Right atrium auricular region (tissue), 2 donors: Measurements from ENCODE around the gene BCAN. TPM values are rescaled to one million over a fixed set of nuclear protein-coding genes. Genes with fewer than 3 reads are reported as not detected.
A peak's percentile ranks its signal among the peaks of the same experiment; 100 is the strongest.

Experiments
- DNase-seq: peaks from one replicate; pipeline ENCODE4 v3.0.0-alpha.2; 2019; ENCODE audit warnings: low spot score
- H3K27ac ChIP-seq, 2 donors: fragments of 200-600 bp; sonication (generic); 1 replicate in 1 of 2; 2 replicates in 1 of 2; pipeline ENCODE4 v1.5.1; 2016 to 2019
- H3K27me3 ChIP-seq, 2 donors: fragments of 200-600 bp; sonication (generic); one replicate each; pipeline versions ENCODE4 v1.5.1 to v1.6.0; 2017 to 2019
- H3K36me3 ChIP-seq: fragments of 200-600 bp; sonication (generic); one replicate; pipeline ENCODE4 v1.5.1; 2016
- H3K4me1 ChIP-seq, 2 donors: fragments of 200-600 bp; sonication (generic); one replicate each; pipeline versions ENCODE4 v1.5.1 to v1.6.0; 2017 to 2019
- H3K4me3 ChIP-seq, 2 donors: fragments of 200-600 bp; sonication (generic); 1 replicate in 1 of 2; 2 replicates in 1 of 2; pipeline ENCODE4 v1.5.1; 2017 to 2019; ENCODE audit warnings: mild to moderate bottlenecking in 1 of 2, moderate library complexity in 1 of 2
- H3K9me3 ChIP-seq, 2 donors: fragments of 200-600 bp; sonication (generic); one replicate each; pipeline ENCODE4 v1.5.1; 2019
- total RNA-seq, 2 donors: library from RNA; depleted of rRNA; stranded (reverse); fragments of >200 nt; gene quantifications; one replicate each; pipeline ENCODE4 v1.1.0, GENCODE V29; 2016
- TF ChIP-seq, protein P1 (sequence below), 2 donors: fragments of 200-600 bp; sonication (generic); IDR thresholded peaks; one replicate each; pipeline ENCODE4 v1.5.1; 2019; ENCODE audit warnings: antibody characterized with exemption in 2 of 2

BCAN gene
- total RNA-seq, 2 donors from 2014 or later = not detected

DNA sequence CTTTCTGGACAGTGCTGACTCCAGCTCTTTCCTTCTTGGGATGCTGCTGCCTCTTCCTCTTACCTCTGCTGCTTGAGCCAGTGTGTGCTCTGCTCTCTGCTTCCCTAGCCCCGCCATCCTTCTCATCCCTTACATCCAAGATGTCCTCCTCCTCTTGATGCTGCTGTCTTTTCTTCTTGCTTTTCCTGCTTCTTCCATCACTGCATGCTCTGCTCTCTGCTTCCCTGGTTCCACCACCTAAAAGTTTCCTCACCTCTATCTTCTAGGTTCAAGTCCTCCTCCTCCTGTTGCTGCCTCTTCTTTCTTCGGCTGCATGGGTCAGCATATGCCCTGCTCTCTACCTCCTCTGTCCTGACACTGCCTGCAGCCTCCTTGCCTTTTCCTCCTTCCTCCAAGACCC lies 46.9 kb upstream of the BCAN start:
- peaks cover 27% of the 10 kb centered on the region for H3K36me3 ChIP-seq
- H3K9me3 ChIP-seq = no peaks in the 10 kb centered on the region
- no peak overlapping the region for H3K4me3 ChIP-seq
- H3K27me3 ChIP-seq = no peaks in the 10 kb centered on the region
- no peak overlapping the region for H3K27ac ChIP-seq
- peaks cover 0 to 14% of the 10 kb centered on the region in 2 donors for H3K4me1 ChIP-seq
- DNase-seq = no peak
- TF ChIP-seq, protein P1, sequence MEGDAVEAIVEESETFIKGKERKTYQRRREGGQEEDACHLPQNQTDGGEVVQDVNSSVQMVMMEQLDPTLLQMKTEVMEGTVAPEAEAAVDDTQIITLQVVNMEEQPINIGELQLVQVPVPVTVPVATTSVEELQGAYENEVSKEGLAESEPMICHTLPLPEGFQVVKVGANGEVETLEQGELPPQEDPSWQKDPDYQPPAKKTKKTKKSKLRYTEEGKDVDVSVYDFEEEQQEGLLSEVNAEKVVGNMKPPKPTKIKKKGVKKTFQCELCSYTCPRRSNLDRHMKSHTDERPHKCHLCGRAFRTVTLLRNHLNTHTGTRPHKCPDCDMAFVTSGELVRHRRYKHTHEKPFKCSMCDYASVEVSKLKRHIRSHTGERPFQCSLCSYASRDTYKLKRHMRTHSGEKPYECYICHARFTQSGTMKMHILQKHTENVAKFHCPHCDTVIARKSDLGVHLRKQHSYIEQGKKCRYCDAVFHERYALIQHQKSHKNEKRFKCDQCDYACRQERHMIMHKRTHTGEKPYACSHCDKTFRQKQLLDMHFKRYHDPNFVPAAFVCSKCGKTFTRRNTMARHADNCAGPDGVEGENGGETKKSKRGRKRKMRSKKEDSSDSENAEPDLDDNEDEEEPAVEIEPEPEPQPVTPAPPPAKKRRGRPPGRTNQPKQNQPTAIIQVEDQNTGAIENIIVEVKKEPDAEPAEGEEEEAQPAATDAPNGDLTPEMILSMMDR (IDR thresholded peaks at IDR 0.05) = no peak

DNA sequence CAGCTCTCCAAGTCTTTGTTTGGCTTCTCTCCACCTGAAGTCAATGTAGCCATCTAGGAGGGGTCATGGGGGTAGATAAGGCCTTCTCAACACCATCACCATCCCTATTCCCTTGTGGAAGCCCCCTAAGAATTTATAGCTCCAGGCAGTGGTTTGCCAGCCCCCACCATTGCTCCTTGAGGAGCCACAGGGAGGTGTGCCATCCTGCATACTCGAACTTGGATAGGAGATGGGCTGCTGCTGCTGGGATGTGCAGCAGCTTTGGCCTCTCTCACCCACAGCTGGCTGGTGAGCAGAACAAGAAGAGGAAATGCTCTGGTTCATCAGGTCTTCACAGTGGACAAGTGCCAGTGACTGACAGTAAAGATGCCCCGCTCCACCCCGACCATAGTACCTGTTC lies 45.5 kb upstream of the BCAN start:
- Histone ChIP-seq H3K27ac (no peak overlapping the region), H3K36me3 (peaks cover 27% of the 10 kb centered on the region), H3K4me3 (no peak overlapping the region), H3K4me1 (peaks cover 0 to 19% of the 10 kb centered on the region in 2 donors), H3K27me3 (no peaks in the 10 kb centered on the region), H3K9me3 (no peaks in the 10 kb centered on the region)
- no peak for DNase-seq
- TF ChIP-seq, protein P1 (IDR thresholded peaks at IDR 0.05) = no peak

DNA sequence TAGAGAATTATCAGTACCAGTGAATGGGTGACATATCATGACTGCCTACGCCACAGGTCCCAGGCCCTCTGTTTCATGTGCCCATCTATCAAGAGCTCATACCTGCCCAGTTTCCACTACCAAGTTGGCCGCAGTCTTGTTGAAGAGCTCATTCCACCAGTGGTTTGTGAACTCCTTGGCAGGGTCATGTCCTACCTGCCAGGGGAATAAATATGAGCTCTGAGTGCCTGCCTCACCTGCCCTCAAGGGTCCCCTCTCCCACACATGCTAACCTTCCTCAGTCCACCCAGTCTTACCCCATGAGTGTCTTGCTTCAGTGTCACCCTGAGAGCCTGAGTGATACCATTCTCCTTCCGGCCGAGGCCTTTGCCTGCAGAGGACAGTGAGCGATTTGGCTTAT lies 43.8 kb upstream of the BCAN start:
- TF ChIP-seq, protein P1 (IDR thresholded peaks at IDR 0.05) = no peak
- H3K9me3 ChIP-seq = no peaks in the 10 kb centered on the region
- no peak for DNase-seq
- peaks cover 27% of the 10 kb centered on the region for H3K36me3 ChIP-seq
- H3K27ac ChIP-seq = no peak overlapping the region
- H3K27me3 ChIP-seq = no peaks in the 10 kb centered on the region
- no peak overlapping the region for H3K4me3 ChIP-seq
- H3K4me1 ChIP-seq = peaks cover 0 to 17% of the 10 kb centered on the region in 2 donors

DNA sequence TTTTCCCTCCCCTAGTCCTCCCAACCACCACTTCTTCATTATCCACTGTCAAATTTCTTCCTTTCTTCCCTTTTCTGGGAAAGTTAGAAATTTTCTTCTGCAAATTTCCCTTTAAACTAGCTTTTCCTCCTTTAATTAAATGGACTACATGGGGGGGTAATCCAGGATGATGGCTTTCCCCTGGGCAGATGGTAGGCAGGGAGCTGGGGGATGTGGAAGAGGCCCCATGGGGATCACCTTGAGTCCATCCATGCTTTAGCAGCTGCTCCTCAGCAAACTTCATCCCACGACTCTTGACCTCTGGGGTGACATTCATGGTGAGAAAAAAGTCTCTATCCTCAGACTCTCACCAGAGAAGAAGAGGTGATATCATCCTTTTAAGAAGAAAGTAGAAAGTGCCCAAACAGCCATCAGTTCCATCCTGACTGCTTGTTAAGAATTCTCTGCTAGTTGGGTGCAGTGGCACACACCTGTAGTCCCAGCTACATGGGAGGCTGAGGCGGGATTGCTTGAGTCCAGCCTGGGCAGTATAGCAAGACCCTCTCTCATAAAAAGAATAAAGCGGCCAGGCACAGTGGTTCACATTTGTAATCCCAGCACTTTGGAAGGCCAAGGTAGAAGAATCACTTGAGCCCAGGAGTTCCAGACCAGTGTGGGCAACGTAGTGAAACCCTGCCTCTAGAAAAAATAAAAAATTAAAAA lies 43.0 kb upstream of the BCAN start:
- DNase-seq = no peak
- peaks cover 0 to 17% of the 10 kb centered on the region in 2 donors for H3K4me1 ChIP-seq
- no peak overlapping the region for H3K27ac ChIP-seq
- TF ChIP-seq, protein P1 (IDR thresholded peaks at IDR 0.05) = no peak
- no peaks in the 10 kb centered on the region for H3K9me3 ChIP-seq
- no peak overlapping the region for H3K4me3 ChIP-seq
- H3K27me3 ChIP-seq = no peaks in the 10 kb centered on the region
- peaks cover 19% of the 10 kb centered on the region for H3K36me3 ChIP-seq

DNA sequence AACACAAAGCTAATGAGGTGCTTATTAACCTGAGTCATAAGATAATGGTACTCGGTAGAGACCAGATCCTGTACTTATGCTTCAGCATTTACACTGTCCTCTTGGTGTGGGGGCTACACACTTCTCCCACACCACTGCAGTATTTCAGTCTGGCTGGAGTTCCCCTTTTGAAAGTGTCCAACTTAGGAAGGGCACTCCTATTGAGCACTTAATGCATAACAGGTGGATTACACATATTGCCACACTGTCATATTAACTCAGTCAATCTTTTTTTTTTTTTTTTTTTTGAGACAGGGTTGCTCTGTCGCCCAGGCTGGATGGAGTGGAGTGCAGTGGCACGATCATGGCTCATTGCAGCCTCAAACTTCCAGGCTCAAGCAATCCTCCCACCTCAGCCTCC lies 42.1 kb upstream of the BCAN start:
- TF ChIP-seq, protein P1 (IDR thresholded peaks at IDR 0.05) = no peak
- no peak for DNase-seq
- Histone ChIP-seq H3K27ac (no peak overlapping the region), H3K36me3 (peaks cover 12% of the 10 kb centered on the region), H3K27me3 (no peaks in the 10 kb centered on the region), H3K4me1 (peaks cover 0 to 17% of the 10 kb centered on the region in 2 donors), H3K4me3 (no peak overlapping the region), H3K9me3 (no peaks in the 10 kb centered on the region)

DNA sequence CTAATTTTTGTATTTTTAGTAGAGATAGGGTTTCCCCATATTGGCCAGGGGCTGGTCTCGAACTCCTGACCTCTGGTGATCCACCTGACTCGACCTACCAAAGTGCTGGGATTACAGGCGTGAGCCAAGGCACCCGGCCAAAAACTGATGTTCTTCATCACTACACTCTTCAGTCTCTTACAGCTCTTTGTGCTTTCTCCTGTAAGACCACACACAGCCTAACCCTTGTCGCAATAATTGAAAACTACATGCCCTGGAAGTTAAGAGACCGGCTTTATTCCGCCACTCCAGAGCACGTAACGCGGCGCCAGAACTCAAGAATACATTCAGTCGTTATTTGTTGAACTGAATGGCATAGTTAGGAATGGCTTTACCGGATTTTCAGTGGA lies 41.2 kb upstream of the BCAN start:
- H3K9me3 ChIP-seq = no peaks in the 10 kb centered on the region
- peaks cover 3% of the 10 kb centered on the region for H3K36me3 ChIP-seq
- H3K4me1 ChIP-seq = peaks cover 0 to 17% of the 10 kb centered on the region in 2 donors
- TF ChIP-seq, protein P1 (IDR thresholded peaks at IDR 0.05) = no peak
- no peaks in the 10 kb centered on the region for H3K27me3 ChIP-seq
- no peak for DNase-seq
- peak overlapping the region; percentile 59 to 64 for H3K4me3 ChIP-seq
- H3K27ac ChIP-seq = peak overlapping the region; percentile 75 to 76
